GM23338 (cell line): ENCODE measurements around the gene KCNMB2. TPM values are rescaled to one million over a fixed set of nuclear protein-coding genes. Genes with fewer than 3 reads are reported as not detected.

ENCODE experiments used
- ATAC-seq: fragments of 200-7000 bp; cut with Tn5 transposase; 3 replicates; pipeline ENCODE4 v1.9.1; 2020
- DNase-seq: peaks from one replicate; pipeline ENCODE4 v3.0.0-alpha.2; 2015; ENCODE audit warnings: low spot score
- H2AFZ ChIP-seq: fragments of 200-600 bp; sonication (generic); 2 replicates; pipeline ENCODE4 v1.8.0; 2016; ENCODE audit warnings: antibody characterized with exemption, mild to moderate bottlenecking, moderate library complexity
- H3F3A ChIP-seq: fragments of 200-600 bp; sonication (generic); replicated peaks from 2 replicates; pipeline ENCODE4 v1.8.0; 2017; ENCODE audit warnings: antibody characterized with exemption, mixed run types, low read depth
- H3K27ac ChIP-seq: fragments of 200-600 bp; sonication (generic); 2 replicates; pipeline ENCODE4 v1.6.1; 2016; ENCODE audit warnings: low read depth
- H3K27me3 ChIP-seq: fragments of 200-600 bp; sonication (generic); 2 replicates; pipeline ENCODE4 v1.8.0; 2016; ENCODE audit warnings: mild to moderate bottlenecking, mixed run types, moderate library complexity; ENCODE audit not compliant: insufficient read depth
- H3K36me3 ChIP-seq: fragments of 200-600 bp; sonication (generic); 2 replicates; pipeline ENCODE4 v1.8.0; 2016; ENCODE audit warnings: mild to moderate bottlenecking; ENCODE audit not compliant: insufficient read depth
- H3K4me1 ChIP-seq: fragments of 200-600 bp; sonication (generic); 2 replicates; pipeline ENCODE4 v1.8.0; 2016; ENCODE audit warnings: mild to moderate bottlenecking, moderate library complexity; ENCODE audit not compliant: insufficient read depth
- H3K4me2 ChIP-seq: fragments of 200-600 bp; sonication (generic); 2 replicates; pipeline ENCODE4 v1.7.1; 2017; ENCODE audit warnings: mixed run types
- H3K4me3 ChIP-seq: fragments of 200-600 bp; sonication (generic); 2 replicates; pipeline ENCODE4 v1.6.1; 2016; ENCODE audit warnings: mixed run types
- H3K79me2 ChIP-seq: fragments of 200-600 bp; sonication (generic); replicated peaks from 2 replicates; pipeline ENCODE4 v1.8.0; 2017; ENCODE audit warnings: mild to moderate bottlenecking; ENCODE audit not compliant: insufficient read depth
- H3K9me2 ChIP-seq: fragments of 200-600 bp; sonication (generic); 2 replicates; pipeline ENCODE4 v1.8.0; 2017; ENCODE audit not compliant: insufficient read depth
- H4K20me1 ChIP-seq: fragments of 200-600 bp; sonication (generic); replicated peaks from 2 replicates; pipeline ENCODE4 v1.8.0; 2017; ENCODE audit warnings: mild to moderate bottlenecking; ENCODE audit not compliant: insufficient read depth
- H3K27ac Mint-ChIP-seq: 2 replicates; pipeline ENCODE4 v1.8.0; 2020; ENCODE audit warnings: inconsistent platforms, mild to moderate bottlenecking, moderate library complexity, mixed read lengths
- H3K27me3 Mint-ChIP-seq: 3 replicates; pipeline ENCODE4 v1.8.0; 2022; ENCODE audit warnings: low read depth, mild to moderate bottlenecking, moderate library complexity, mixed read lengths, inconsistent platforms; ENCODE audit not compliant: insufficient read depth, poor library complexity
- H3K36me3 Mint-ChIP-seq: 3 replicates; pipeline ENCODE4 v1.8.0; 2021; ENCODE audit warnings: low read depth, mild to moderate bottlenecking, inconsistent platforms, moderate library complexity, mixed read lengths
- H3K4me1 Mint-ChIP-seq: 3 replicates; pipeline ENCODE4 v1.8.0; 2020; ENCODE audit warnings: mild to moderate bottlenecking, inconsistent platforms, mixed read lengths
- H3K4me3 Mint-ChIP-seq: 3 replicates; pipeline ENCODE4 v1.8.0; 2021; ENCODE audit warnings: moderate library complexity, mild to moderate bottlenecking, inconsistent platforms, mixed read lengths
- H3K9me3 Mint-ChIP-seq: 3 replicates; pipeline ENCODE4 v1.8.0; 2020; ENCODE audit warnings: moderate library complexity, mild to moderate bottlenecking, inconsistent platforms, mixed read lengths
- EZH2 ChIP-seq: fragments of 200-600 bp; sonication (generic); IDR thresholded peaks from one replicate; pipeline ENCODE4 v1.8.0; 2017; ENCODE audit warnings: antibody characterized with exemption, mild to moderate bottlenecking, low read depth; ENCODE audit not compliant: unreplicated experiment
- POLR2AphosphoS5 ChIP-seq: IDR thresholded peaks from 2 replicates; pipeline ENCODE4 v1.6.1; 2016; ENCODE audit warnings: antibody characterized with exemption, low read depth
- REST ChIP-seq: IDR thresholded peaks from one replicate; pipeline ENCODE4 v1.6.1; 2018; ENCODE audit warnings: antibody characterized with exemption; ENCODE audit not compliant: unreplicated experiment
- ZNF114 ChIP-seq: fragments of 250-450 bp; sonication (Bioruptor Pico); IDR thresholded peaks from 2 replicates; pipeline ENCODE4 v1.5.0; 2020; ENCODE audit warnings: mild to moderate bottlenecking, moderate library complexity
- ZNF462 ChIP-seq: fragments of 250-450 bp; sonication (Bioruptor Pico); IDR thresholded peaks from 2 replicates; pipeline ENCODE4 v1.5.0; 2020; ENCODE audit warnings: mild to moderate bottlenecking, moderate library complexity
- polyA plus RNA-seq: library from polyadenylated mRNA; unstranded; fragments of >200 nt; fragmentation: Nextera tagmentation; extraction: Ambion mirVana; gene quantifications from 2 replicates; pipeline ENCODE4 v1.2.1, GENCODE V29; 2016
- total RNA-seq: library from RNA; depleted of rRNA; stranded (reverse); fragments of >200 nt; shearing (Covaris generic); gene quantifications from 2 replicates; pipeline ENCODE4 v1.2.3, GENCODE V29; 2014

Gene KCNMB2
- total and polyA plus RNA-seq, 2 experiments from 2014 or later: 0.53 TPM; not detected in 1

GRCh38 chr3:178684881-178685590 is 148.8 kb downstream of the KCNMB2 start:
- no peaks in the 10 kb centered on the region for H3F3A ChIP-seq
- Mint-ChIP-seq H3K27me3 (peaks cover 2% of the 10 kb centered on the region), H3K4me3 (no peak overlapping the region), H3K4me1 (peaks cover 2% of the 10 kb centered on the region; the same call in 1 of the 3 replicates), H3K27ac (no peak overlapping the region), H3K9me3 (no peaks in the 10 kb centered on the region), H3K36me3 (no peaks in the 10 kb centered on the region)
- no peaks in the 10 kb centered on the region for H4K20me1 ChIP-seq
- H3K79me2 ChIP-seq: no peaks in the 10 kb centered on the region
- peak; percentile 83 for ATAC-seq
- peak; percentile 64 for DNase-seq
- no peaks in the 10 kb centered on the region; the same call in 1 of the 2 replicates for H3K9me2 ChIP-seq
- H3K27ac ChIP-seq: no peak overlapping the region
- H2AFZ ChIP-seq: no peak overlapping the region
- no peaks in the 10 kb centered on the region for H3K4me1 ChIP-seq
- no peaks in the 10 kb centered on the region for H3K27me3 ChIP-seq
- H3K36me3 ChIP-seq: 0 out of 2 replicates have a peak, but pooled peaks cover 4% of the 10 kb centered on the region
- no peak overlapping the region for H3K4me2 ChIP-seq
- H3K4me3 ChIP-seq: no peak overlapping the region
- TF ChIP-seq ZNF114 (CRISPR knock-in tag): no peak
- no peak for TF ChIP-seq EZH2
- no peak for TF ChIP-seq POLR2AphosphoS5
- TF ChIP-seq REST: peak; percentile 92
- 0 out of 2 replicates have a peak, but pooled peaks have one; percentile 22 for TF ChIP-seq ZNF462 (CRISPR knock-in tag)
